Calu3 (cell line): ENCODE results near the gene PSMD1. TPM values are rescaled to one million over a fixed set of nuclear protein-coding genes. Genes with fewer than 3 reads are reported as not detected.
"Not testable (repeated sequence)": the region's sequence is repeated elsewhere in the genome, so short reads cannot be mapped to it uniquely, and the experiment has no call there.

Experiments
- BruUV-seq: library from RNA; stranded (reverse); fragments of 400-500 nt; replicated peaks from 2 replicates; lab custom pipeline; 2021; lab: Mats Ljungman, UMichigan
- CTCF ChIA-PET: fragments of 300-600 bp; sonication (Branson Sonifier 250); formaldehyde crosslinking; loops from one replicate; lab custom pipeline; 2022; ENCODE audit warnings: antibody characterized with exemption; lab: Charles Lee
- DNase-seq: peaks from one replicate; pipeline ENCODE4 v3.0.0; 2022
- H3K27ac Mint-ChIP-seq: one replicate; pipeline ENCODE4 v1.8.0; 2022; ENCODE audit warnings: mixed read lengths; ENCODE audit not compliant: unreplicated experiment
- H3K27me3 Mint-ChIP-seq: one replicate; pipeline ENCODE4 v1.8.0; 2022; ENCODE audit warnings: mixed read lengths; ENCODE audit not compliant: unreplicated experiment
- H3K36me3 Mint-ChIP-seq: one replicate; pipeline ENCODE4 v1.8.0; 2022; ENCODE audit warnings: mild to moderate bottlenecking, moderate library complexity, mixed read lengths; ENCODE audit not compliant: insufficient read depth, unreplicated experiment
- H3K4me1 Mint-ChIP-seq: one replicate; pipeline ENCODE4 v1.8.0; 2022; ENCODE audit warnings: mild to moderate bottlenecking, low read depth, mixed read lengths; ENCODE audit not compliant: unreplicated experiment
- H3K4me3 Mint-ChIP-seq: one replicate; pipeline ENCODE4 v1.8.0; 2022; ENCODE audit warnings: mild to moderate bottlenecking, low read depth, moderate library complexity, mixed read lengths; ENCODE audit not compliant: unreplicated experiment
- H3K9me3 Mint-ChIP-seq: one replicate; pipeline ENCODE4 v1.8.0; 2022; ENCODE audit warnings: low read depth, mixed read lengths; ENCODE audit not compliant: unreplicated experiment
- intact Hi-C: fragments of 100-400 bp; cut with micrococcal nuclease; formaldehyde crosslinking; loops from one replicate; pipeline ENCODE4 v1.10.0; 2022; ENCODE audit not compliant: unreplicated experiment
- total RNA-seq: library from RNA; stranded (reverse); gene quantifications from 2 replicates; pipeline ENCODE4 v1.2.3, GENCODE V29; 2022
- TF ChIP-seq, protein P1 (sequence below): fragments of 200-600 bp; IDR thresholded peaks from one replicate; pipeline ENCODE4 v1.8.0; 2022; ENCODE audit warnings: antibody characterized with exemption; ENCODE audit not compliant: unreplicated experiment

Gene PSMD1
- total RNA-seq, 1 experiment from 2014 or later, result 135 TPM

DNA sequence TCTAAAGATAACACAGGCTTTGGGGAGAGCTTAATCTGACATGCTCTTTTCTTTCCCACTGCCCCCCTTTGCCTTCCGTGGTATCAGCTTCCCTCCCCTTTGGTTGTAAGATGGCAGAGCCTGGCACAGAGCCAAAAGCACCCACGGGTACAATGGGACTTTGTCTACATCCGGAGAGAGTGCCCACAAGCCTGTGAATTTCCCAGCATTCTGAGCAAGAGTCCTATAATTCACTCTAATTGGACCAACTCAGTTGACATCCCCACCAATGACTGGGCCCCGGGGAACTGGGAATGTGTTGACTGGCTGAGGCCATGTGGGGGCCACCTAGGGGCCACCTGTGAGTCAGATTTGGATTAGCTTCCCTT, 39.5 kb upstream of the PSMD1 start:
- intact Hi-C loops, result no loop called here
- TF ChIP-seq, protein P1, sequence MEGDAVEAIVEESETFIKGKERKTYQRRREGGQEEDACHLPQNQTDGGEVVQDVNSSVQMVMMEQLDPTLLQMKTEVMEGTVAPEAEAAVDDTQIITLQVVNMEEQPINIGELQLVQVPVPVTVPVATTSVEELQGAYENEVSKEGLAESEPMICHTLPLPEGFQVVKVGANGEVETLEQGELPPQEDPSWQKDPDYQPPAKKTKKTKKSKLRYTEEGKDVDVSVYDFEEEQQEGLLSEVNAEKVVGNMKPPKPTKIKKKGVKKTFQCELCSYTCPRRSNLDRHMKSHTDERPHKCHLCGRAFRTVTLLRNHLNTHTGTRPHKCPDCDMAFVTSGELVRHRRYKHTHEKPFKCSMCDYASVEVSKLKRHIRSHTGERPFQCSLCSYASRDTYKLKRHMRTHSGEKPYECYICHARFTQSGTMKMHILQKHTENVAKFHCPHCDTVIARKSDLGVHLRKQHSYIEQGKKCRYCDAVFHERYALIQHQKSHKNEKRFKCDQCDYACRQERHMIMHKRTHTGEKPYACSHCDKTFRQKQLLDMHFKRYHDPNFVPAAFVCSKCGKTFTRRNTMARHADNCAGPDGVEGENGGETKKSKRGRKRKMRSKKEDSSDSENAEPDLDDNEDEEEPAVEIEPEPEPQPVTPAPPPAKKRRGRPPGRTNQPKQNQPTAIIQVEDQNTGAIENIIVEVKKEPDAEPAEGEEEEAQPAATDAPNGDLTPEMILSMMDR, result no peak
- H3K4me3 Mint-ChIP-seq, result no peak overlapping the region

DNA sequence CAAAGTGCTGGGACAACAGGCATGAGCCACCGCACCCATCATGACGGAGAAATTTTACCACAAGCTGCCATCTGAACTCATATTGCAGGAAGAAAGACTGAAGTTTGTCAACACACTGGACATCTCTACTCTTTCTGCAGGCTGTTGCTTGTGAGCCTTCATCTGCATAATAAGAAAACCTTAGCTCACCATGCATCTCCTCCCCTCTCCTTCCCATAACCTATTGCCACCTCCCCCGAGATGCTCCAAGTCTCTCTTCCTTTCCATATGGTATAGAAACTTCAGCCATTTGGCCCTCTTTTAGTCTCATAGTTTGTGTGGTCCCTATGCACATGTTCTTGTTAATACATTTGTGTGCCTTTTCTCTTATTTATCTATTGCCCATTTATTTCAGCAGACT, 38.5 kb upstream of the PSMD1 start:
- TF ChIP-seq, protein P1, result no peak
- Mint-ChIP-seq H3K27ac (no peak overlapping the region), H3K36me3 (no peaks in the 10 kb centered on the region), H3K4me3 (no peak overlapping the region), H3K27me3 (peaks cover 63% of the 10 kb centered on the region), H3K9me3 (no peaks in the 10 kb centered on the region), H3K4me1 (peaks cover 13% of the 10 kb centered on the region)
- intact Hi-C loops, result no loop called here
- no peak for DNase-seq
- no TSS peak for BruUV-seq
- CTCF ChIA-PET, result no interaction called here

More for the DNA sequence above, 39.5 kb upstream of the PSMD1 start:
- CTCF ChIA-PET, result interaction anchor here (1.2 kb wide), 1 partner anchor 13 kb away, joined by 5 read pairs; no protein-coding TSS in a partner anchor
- H3K36me3 Mint-ChIP-seq, result no peaks in the 10 kb centered on the region
- DNase-seq, result peak; percentile 30
- no TSS peak for BruUV-seq
- H3K4me1 Mint-ChIP-seq, result peaks cover 13% of the 10 kb centered on the region
- peaks cover 73% of the 10 kb centered on the region for H3K27me3 Mint-ChIP-seq
- no peak overlapping the region for H3K27ac Mint-ChIP-seq
- H3K9me3 Mint-ChIP-seq, result no peaks in the 10 kb centered on the region

DNA sequence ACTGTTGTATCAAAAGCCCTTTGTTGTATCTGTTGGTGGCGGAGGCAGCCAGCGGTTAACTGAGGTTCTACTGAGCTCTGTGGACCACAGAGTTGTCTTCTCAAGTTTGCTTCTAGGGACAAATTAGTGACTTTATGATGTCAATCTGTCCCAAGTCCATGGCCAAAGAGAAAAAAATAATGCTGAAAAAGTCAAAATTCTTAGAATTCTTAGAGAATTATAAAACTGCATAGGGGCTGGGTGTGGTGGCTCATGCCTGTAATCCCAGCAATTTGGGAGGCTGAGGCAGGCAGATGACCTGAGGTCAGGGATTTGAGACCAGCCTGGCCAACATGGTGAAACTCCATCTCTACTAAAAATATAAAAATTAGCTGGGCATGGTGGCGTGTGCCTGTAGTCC, 31.6 kb upstream of the PSMD1 start:
- CTCF ChIA-PET, BruUV-seq, intact Hi-C loops, DNase-seq, H3K4me1 Mint-ChIP-seq, H3K27ac Mint-ChIP-seq, H3K36me3 Mint-ChIP-seq, H3K4me3 Mint-ChIP-seq, H3K9me3 Mint-ChIP-seq: not testable (repeated sequence)
- H3K27me3 Mint-ChIP-seq, result peaks cover 24% of the 10 kb centered on the region

DNA sequence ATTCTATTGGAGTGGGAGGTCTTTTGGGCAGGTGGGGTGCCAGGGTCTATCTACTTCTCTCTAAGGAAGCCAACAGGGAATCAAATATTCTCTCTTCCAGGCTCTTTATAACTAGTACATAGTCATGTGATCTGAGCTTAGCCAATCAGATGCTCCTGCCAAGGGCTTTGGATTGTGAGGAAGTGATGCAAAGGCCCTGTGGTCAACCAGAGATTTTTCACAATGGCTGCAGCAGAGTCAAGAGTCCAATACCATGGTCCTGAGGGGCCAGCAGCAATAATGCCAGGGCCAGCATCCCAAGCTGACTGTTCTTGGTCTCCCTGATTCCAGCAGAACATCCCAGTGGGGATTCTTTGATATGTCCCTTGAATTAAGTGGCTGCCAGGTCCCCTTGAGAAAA, 27.8 kb upstream of the PSMD1 start:
- TF ChIP-seq, protein P1, result no peak
- no peak for DNase-seq
- H3K4me3 Mint-ChIP-seq, result no peak overlapping the region
- H3K36me3 Mint-ChIP-seq, result no peaks in the 10 kb centered on the region
- CTCF ChIA-PET, result no interaction called here
- H3K27me3 Mint-ChIP-seq, result peaks cover 41% of the 10 kb centered on the region
- H3K4me1 Mint-ChIP-seq, result peaks cover 1% of the 10 kb centered on the region
- no peaks in the 10 kb centered on the region for H3K9me3 Mint-ChIP-seq
- no TSS peak for BruUV-seq
- no peak overlapping the region for H3K27ac Mint-ChIP-seq
- intact Hi-C loops, result no loop called here

DNA sequence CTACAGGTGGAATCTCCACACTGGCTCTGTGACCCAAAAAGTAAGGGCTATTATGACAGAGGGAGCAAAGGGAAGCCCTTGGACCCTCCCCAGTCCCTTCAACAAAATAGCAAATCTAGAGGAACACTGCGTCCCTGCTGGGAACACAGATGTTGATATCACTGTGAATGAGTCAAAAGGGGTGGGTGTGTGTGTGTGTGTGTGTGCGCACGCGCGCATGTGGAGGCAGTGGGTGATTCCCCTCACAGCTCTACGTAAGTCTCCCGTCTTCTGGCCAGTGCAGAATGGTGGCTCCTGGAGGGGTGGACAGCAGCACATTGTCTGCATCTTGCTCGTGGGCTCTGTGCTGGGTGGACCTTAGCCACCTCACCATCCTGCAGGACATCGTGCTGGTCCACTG, 27.1 kb upstream of the PSMD1 start:
- Mint-ChIP-seq H3K4me1 (peaks cover 7% of the 10 kb centered on the region), H3K4me3 (no peak overlapping the region), H3K27ac (no peak overlapping the region), H3K27me3 (peaks cover 44% of the 10 kb centered on the region), H3K36me3 (no peaks in the 10 kb centered on the region), H3K9me3 (no peaks in the 10 kb centered on the region)
- no peak for DNase-seq
- TF ChIP-seq, protein P1, result no peak
- intact Hi-C loops, result no loop called here
- no TSS peak for BruUV-seq
- CTCF ChIA-PET, result interaction anchor here (1.8 kb wide), 1 partner anchor 13 kb away, joined by 5 read pairs; no protein-coding TSS in a partner anchor
